Natural killer cell (primary cell): Measurements from ENCODE around the gene FSTL4. TPM values are rescaled to one million over a fixed set of nuclear protein-coding genes. Genes with fewer than 3 reads are reported as not detected.

ENCODE experiments used
- ATAC-seq, 3 donors: fragments of 150-1000 bp in 2 of 3; fragments of 200-7000 bp in 1 of 3; cut with Tn5 transposase; 1 replicate in 1 of 3; 2 replicates in 2 of 3; pipeline ENCODE4 v1.10.0; 2021; ENCODE audit warnings: mild to moderate bottlenecking in 2 of 3, moderate library complexity in 2 of 3
- DNase-seq, 2 donors: peaks; one replicate each; pipeline versions ENCODE4 v3.0.0 to v3.0.0-alpha.2; 2013 to 2021; ENCODE audit warnings: mixed read lengths in 1 of 2
- H3K27ac ChIP-seq: one replicate; pipeline ENCODE4 v1.5.1; 2013; ENCODE audit warnings: mild to moderate bottlenecking, low read length
- H3K27me3 ChIP-seq: one replicate; pipeline ENCODE4 v1.6.1; 2013; ENCODE audit warnings: low read length; ENCODE audit not compliant: control insufficient read depth, insufficient read depth
- H3K36me3 ChIP-seq: one replicate; pipeline ENCODE4 v1.6.1; 2013; ENCODE audit warnings: low read length; ENCODE audit not compliant: control insufficient read depth, insufficient read depth
- H3K4me1 ChIP-seq: one replicate; pipeline ENCODE4 v1.6.1; 2013; ENCODE audit warnings: low read length; ENCODE audit not compliant: control insufficient read depth, insufficient read depth
- H3K4me3 ChIP-seq: one replicate; pipeline ENCODE4 v1.5.1; 2013; ENCODE audit warnings: low read length
- H3K9me3 ChIP-seq: one replicate; pipeline ENCODE4 v1.6.1; 2013; ENCODE audit warnings: low read length; ENCODE audit not compliant: control insufficient read depth, insufficient read depth
- H3K27ac Mint-ChIP-seq, 2 donors: one replicate each; pipeline ENCODE4 v1.8.0; 2022; ENCODE audit warnings: mild to moderate bottlenecking in 2 of 2, mixed read lengths in 2 of 2, moderate library complexity in 1 of 2
- H3K27me3 Mint-ChIP-seq, 2 donors: one replicate each; pipeline ENCODE4 v1.8.0; 2022; ENCODE audit warnings: low read depth in 2 of 2, mixed read lengths in 2 of 2
- H3K36me3 Mint-ChIP-seq: one replicate; pipeline ENCODE4 v1.8.0; 2022; ENCODE audit warnings: mixed read lengths
- H3K4me1 Mint-ChIP-seq, 2 donors: one replicate each; pipeline ENCODE4 v1.8.0; 2022; ENCODE audit warnings: mixed read lengths in 2 of 2
- H3K4me3 Mint-ChIP-seq: one replicate; pipeline ENCODE4 v1.8.0; 2022; ENCODE audit warnings: mild to moderate bottlenecking, moderate library complexity, mixed read lengths
- H3K9me3 Mint-ChIP-seq, 2 donors: one replicate each; pipeline ENCODE4 v1.8.0; 2022; ENCODE audit warnings: mixed read lengths in 2 of 2
- WGBS: methylation state at CpG from one replicate; pipeline ENCODE4 v1.1.7; 2013; ENCODE audit warnings: missing lambda C conversion rate; ENCODE audit not compliant: insufficient coverage; 5-methylcytosine and 5-hydroxymethylcytosine counted together
- intact Hi-C: fragments of 100-400 bp; cut with micrococcal nuclease; formaldehyde crosslinking; loops from one replicate; pipeline ENCODE4 v1.14.2; 2022
- total RNA-seq, 4 donors: library from RNA; stranded (reverse); fragments of 120-200 nt in 1 of 4; gene quantifications; one replicate each; pipeline versions ENCODE4 v1.2.3 to v1.2.4, GENCODE V29; 2013 to 2022
- TF ChIP-seq, protein P1 (sequence below): fragments of 200-600 bp; IDR thresholded peaks from one replicate; pipeline ENCODE4 v1.8.0; 2022; ENCODE audit warnings: antibody characterized with exemption

The FSTL4 gene
- total RNA-seq, 3 donors from 2014 or later (not counting 1 experiment from before 2014, with no cell fraction given) = 0.11 to 0.75 (median 0.55) TPM

DNA sequence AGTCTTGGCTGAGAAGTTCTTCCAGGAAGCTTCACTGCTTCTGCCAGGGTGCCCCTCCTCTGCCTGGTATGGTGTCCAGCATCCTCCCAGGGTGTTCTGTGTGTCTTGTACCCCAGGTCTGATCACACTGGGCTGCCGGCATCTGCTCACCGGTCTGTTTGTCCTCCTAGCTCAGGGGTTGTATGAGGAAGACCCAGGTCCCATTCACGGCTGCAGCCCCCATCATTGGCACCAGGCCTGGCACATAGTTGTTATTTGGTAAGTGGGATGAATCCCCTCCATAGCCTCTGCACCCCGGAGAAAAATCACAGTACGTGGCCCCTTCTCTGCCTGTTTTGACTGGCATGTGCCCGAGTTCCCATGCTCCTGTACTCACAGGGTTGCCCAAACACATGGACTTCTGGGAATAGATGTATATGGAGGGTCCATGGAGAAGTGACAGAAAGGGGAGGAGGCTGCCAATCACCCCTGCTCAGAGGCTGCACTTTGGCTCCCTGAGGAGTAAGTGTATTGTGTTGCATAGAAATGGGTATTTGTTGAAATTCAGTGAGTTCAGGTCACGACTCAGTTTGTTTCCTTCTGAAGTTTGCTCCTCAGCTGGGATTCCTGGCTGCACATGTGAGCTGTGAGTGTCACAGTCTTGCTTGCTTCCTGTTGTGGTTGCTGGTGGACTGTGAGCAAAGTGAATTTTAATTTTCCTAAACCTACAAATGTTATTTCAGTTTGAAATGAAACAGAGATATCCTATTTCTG, 464.4 kb downstream of the FSTL4 start:
- Histone ChIP-seq H3K27me3 (no peaks in the 10 kb centered on the region), H3K4me1 (no peaks in the 10 kb centered on the region), H3K9me3 (no peaks in the 10 kb centered on the region), H3K27ac (no peak overlapping the region), H3K4me3 (no peak overlapping the region), H3K36me3 (no peaks in the 10 kb centered on the region)
- no peaks in the 10 kb centered on the region for H3K9me3 Mint-ChIP-seq
- DNase-seq (peak in 1 of 2 donors; percentile 21), ATAC-seq (no peak)
- H3K27ac Mint-ChIP-seq = no peak overlapping the region
- H3K4me3 Mint-ChIP-seq = no peak overlapping the region
- intact Hi-C loops = no loop called here
- H3K36me3 Mint-ChIP-seq = no peaks in the 10 kb centered on the region
- TF ChIP-seq, protein P1, sequence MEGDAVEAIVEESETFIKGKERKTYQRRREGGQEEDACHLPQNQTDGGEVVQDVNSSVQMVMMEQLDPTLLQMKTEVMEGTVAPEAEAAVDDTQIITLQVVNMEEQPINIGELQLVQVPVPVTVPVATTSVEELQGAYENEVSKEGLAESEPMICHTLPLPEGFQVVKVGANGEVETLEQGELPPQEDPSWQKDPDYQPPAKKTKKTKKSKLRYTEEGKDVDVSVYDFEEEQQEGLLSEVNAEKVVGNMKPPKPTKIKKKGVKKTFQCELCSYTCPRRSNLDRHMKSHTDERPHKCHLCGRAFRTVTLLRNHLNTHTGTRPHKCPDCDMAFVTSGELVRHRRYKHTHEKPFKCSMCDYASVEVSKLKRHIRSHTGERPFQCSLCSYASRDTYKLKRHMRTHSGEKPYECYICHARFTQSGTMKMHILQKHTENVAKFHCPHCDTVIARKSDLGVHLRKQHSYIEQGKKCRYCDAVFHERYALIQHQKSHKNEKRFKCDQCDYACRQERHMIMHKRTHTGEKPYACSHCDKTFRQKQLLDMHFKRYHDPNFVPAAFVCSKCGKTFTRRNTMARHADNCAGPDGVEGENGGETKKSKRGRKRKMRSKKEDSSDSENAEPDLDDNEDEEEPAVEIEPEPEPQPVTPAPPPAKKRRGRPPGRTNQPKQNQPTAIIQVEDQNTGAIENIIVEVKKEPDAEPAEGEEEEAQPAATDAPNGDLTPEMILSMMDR = no peak
- 83% methylated on average over 7 of the region's 7 CpGs for WGBS
- H3K27me3 Mint-ChIP-seq = peaks cover 0 to 11% of the 10 kb centered on the region in 2 donors
- H3K4me1 Mint-ChIP-seq = no peaks in the 10 kb centered on the region

DNA sequence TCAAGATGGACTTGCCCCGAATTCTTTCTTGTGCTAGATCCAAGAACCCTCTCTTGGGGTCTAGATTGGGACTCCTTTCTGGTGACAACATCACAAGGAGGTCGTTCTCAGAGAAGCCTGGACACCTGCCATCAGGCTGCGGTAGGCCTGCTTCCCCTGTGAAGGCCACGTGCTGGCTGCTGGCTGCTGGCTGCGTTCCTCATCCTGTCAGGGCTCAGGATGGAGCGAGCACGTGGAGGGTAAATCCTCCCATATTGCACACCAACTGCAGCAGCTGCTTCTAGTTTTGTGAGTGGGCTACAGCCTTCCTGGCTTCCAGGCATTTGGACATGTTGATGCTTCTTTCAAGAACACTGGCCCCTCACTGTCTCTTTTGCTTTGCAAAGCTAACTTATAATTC, 464.9 kb downstream of the FSTL4 start:
- Histone ChIP-seq H3K27me3 (no peaks in the 10 kb centered on the region), H3K27ac (no peak overlapping the region), H3K4me1 (no peaks in the 10 kb centered on the region), H3K36me3 (no peaks in the 10 kb centered on the region), H3K9me3 (no peaks in the 10 kb centered on the region), H3K4me3 (no peak overlapping the region)
- no peak overlapping the region for H3K27ac Mint-ChIP-seq
- TF ChIP-seq, protein P1 = no peak
- intact Hi-C loops = no loop called here
- DNase-seq (peak in 1 of 2 donors; percentile 18), ATAC-seq (no peak)
- H3K4me3 Mint-ChIP-seq = no peak overlapping the region
- H3K9me3 Mint-ChIP-seq = no peaks in the 10 kb centered on the region
- no peaks in the 10 kb centered on the region for H3K4me1 Mint-ChIP-seq
- 11% methylated on average over 7 of the region's 7 CpGs for WGBS
- no peaks in the 10 kb centered on the region for H3K36me3 Mint-ChIP-seq
- H3K27me3 Mint-ChIP-seq = peaks cover 0 to 11% of the 10 kb centered on the region in 2 donors
